Cardiac septum (tissue), 1 donor: ENCODE measurements around the gene BRINP1. TPM values are rescaled to one million over a fixed set of nuclear protein-coding genes. Genes with fewer than 3 reads are reported as not detected.
"Not testable (repeated sequence)": the region's sequence is repeated elsewhere in the genome, so short reads cannot be mapped to it uniquely, and the experiment has no call there.

Source experiments
- DNase-seq: peaks from one replicate; pipeline ENCODE4 v3.0.0-alpha.2; 2020; ENCODE audit warnings: low spot score
- intact Hi-C: fragments of 100-400 bp; cut with DNase I; formaldehyde crosslinking; loops from one replicate; pipeline ENCODE4 v1.14.0; 2022
- total RNA-seq: library from RNA; stranded (reverse); fragmentation: NEBNext Ultra II Directional; extraction: Animal tissue kit (Norgen Biotek cat#: 25700); gene quantifications from one replicate; pipeline ENCODE4 v1.2.1, GENCODE V29; 2021
- donor health status: DM: no; HTN: no; CAD: no.

BRINP1 gene
- total RNA-seq, 1 donor from 2014 or later: 1.7 TPM

- intact Hi-C loops: no loop called here
- DNase-seq: no peak
Observed at GRCh38 chr9:119221276-119221675, 148.0 kb downstream of the BRINP1 start.

- no peak for DNase-seq
- intact Hi-C loops: no loop called here
Observed at GRCh38 chr9:119218293-119218692, 150.9 kb downstream of the BRINP1 start.

- intact Hi-C loops: no loop called here
- no peak for DNase-seq
Observed at GRCh38 chr9:119216651-119217331, 152.4 kb downstream of the BRINP1 start.

- intact Hi-C loops: no loop called here
- DNase-seq: no peak
Observed at GRCh38 chr9:119215651-119216050, 153.6 kb downstream of the BRINP1 start.

- intact Hi-C loops: no loop called here
- DNase-seq: no peak
Observed at GRCh38 chr9:119213471-119213870, 155.8 kb downstream of the BRINP1 start.

- no peak for DNase-seq
- intact Hi-C loops: no loop called here
Observed at GRCh38 chr9:119197893-119198607, 171.2 kb downstream of the BRINP1 start.

GRCh38 chr9:119195521-119195920, 173.7 kb downstream of the BRINP1 start:
- no peak for DNase-seq
- intact Hi-C loops: no loop called here

- intact Hi-C loops: no loop called here
- DNase-seq: no peak
Observed at GRCh38 chr9:119185298-119185697, 183.9 kb downstream of the BRINP1 start.

- intact Hi-C loops: no loop called here
- no peak for DNase-seq
Observed at GRCh38 chr9:119184265-119184936, 184.8 kb downstream of the BRINP1 start.

- DNase-seq: no peak
Observed at GRCh38 chr9:119181561-119181960, 187.7 kb downstream of the BRINP1 start.

GRCh38 chr9:119180897-119181296, 188.3 kb downstream of the BRINP1 start:
- intact Hi-C loops: no loop called here
- DNase-seq: no peak

More at GRCh38 chr9:119181561-119181960, 187.7 kb downstream of the BRINP1 start:
- intact Hi-C loops: no loop called here

- no peak for DNase-seq
- intact Hi-C loops: no loop called here
Observed at GRCh38 chr9:119179701-119180100, 189.5 kb downstream of the BRINP1 start.

- intact Hi-C loops: no loop called here
- DNase-seq: no peak
Observed at GRCh38 chr9:119177196-119177595, 192.0 kb downstream of the BRINP1 start.

- intact Hi-C loops: no loop called here
- no peak for DNase-seq
Observed at GRCh38 chr9:119175581-119175980, 193.7 kb downstream of the BRINP1 start.

GRCh38 chr9:119169222-119169621, 200.0 kb downstream of the BRINP1 start:
- DNase-seq, intact Hi-C loops: not testable (repeated sequence)

GRCh38 chr9:119167876-119168275, 201.4 kb downstream of the BRINP1 start:
- intact Hi-C loops: no loop called here
- no peak for DNase-seq

- intact Hi-C loops: no loop called here
- no peak for DNase-seq
Observed at GRCh38 chr9:119167267-119167666, 202.0 kb downstream of the BRINP1 start.

GRCh38 chr9:119166096-119166495, 203.1 kb downstream of the BRINP1 start:
- intact Hi-C loops: no loop called here
- no peak for DNase-seq

GRCh38 chr9:119165131-119165530, 204.1 kb downstream of the BRINP1 start:
- intact Hi-C loops: no loop called here
- no peak for DNase-seq

GRCh38 chr9:119164716-119165115, 204.5 kb downstream of the BRINP1 start:
- no peak for DNase-seq
- intact Hi-C loops: no loop called here

- intact Hi-C loops: no loop called here
- DNase-seq: no peak
Observed at GRCh38 chr9:119160551-119160950, 208.7 kb downstream of the BRINP1 start.
